GM12875 (cell line): Measurements from ENCODE around the gene ZNF436.

Source experiments
- H3K4me3 ChIP-seq: one replicate; pipeline ENCODE4 v1.5.1; 2011; ENCODE audit warnings: low read depth, low read length, control low read depth
- CTCF ChIP-seq: IDR thresholded peaks from 2 replicates; pipeline ENCODE4 v1.5.1; 2011; ENCODE audit warnings: low read depth, mild to moderate bottlenecking, control low read depth, inconsistent platforms, low read length, moderate library complexity, borderline replicate concordance; ENCODE audit not compliant: insufficient read depth

ZNF436 gene

GRCh38 chr1:23366146-23366545, 3.5 kb downstream of the ZNF436 start:
- no peak for TF ChIP-seq CTCF
- no peak overlapping the region for H3K4me3 ChIP-seq

GRCh38 chr1:23362218-23362713, 7.4 kb downstream of the ZNF436 start:
- H3K4me3 ChIP-seq, result no peak overlapping the region
- TF ChIP-seq CTCF, result no peak

GRCh38 chr1:23358310-23358875, 11.2 kb downstream of the ZNF436 start:
- H3K4me3 ChIP-seq, result no peak overlapping the region
- no peak for TF ChIP-seq CTCF

- no peak overlapping the region for H3K4me3 ChIP-seq
Observed at GRCh38 chr1:23357138-23357908, 12.3 kb downstream of the ZNF436 start.

GRCh38 chr1:23356471-23357137, 13.0 kb downstream of the ZNF436 start:
- no peak overlapping the region for H3K4me3 ChIP-seq
- no peak for TF ChIP-seq CTCF

More at GRCh38 chr1:23357138-23357908, 12.3 kb downstream of the ZNF436 start:
- TF ChIP-seq CTCF, result no peak

- TF ChIP-seq CTCF, result no peak
- H3K4me3 ChIP-seq, result no peak overlapping the region
Observed at GRCh38 chr1:23354245-23354644, 15.4 kb downstream of the ZNF436 start.

GRCh38 chr1:23352096-23352695, 17.4 kb downstream of the ZNF436 start:
- H3K4me3 ChIP-seq, result no peak overlapping the region
- no peak for TF ChIP-seq CTCF
